Suprapubic skin (tissue), 3 donors: ENCODE results near the gene P4HB.
A peak's percentile ranks its signal among the peaks of the same experiment; 100 is the strongest.

Experiments
- CTCF ChIP-seq, 2 donors: fragments of 200-600 bp in 1 of 2; fragments of 450-650 bp in 1 of 2; sonication (generic) in 1 of 2; IDR thresholded peaks; one replicate each; pipeline ENCODE4 v1.5.1; 2016 to 2019; ENCODE audit warnings: antibody characterized with exemption in 2 of 2, mild to moderate bottlenecking in 1 of 2, moderate library complexity in 1 of 2
- EP300 ChIP-seq: sonication (generic); formaldehyde crosslinking; IDR thresholded peaks from one replicate; pipeline ENCODE4 v1.6.1; 2017; ENCODE audit warnings: antibody characterized with exemption

GRCh38 chr17:81871387-81872230 is 11.3 kb upstream of the P4HB start:
- peak in 1 of 2 donors; percentile 32 for TF ChIP-seq CTCF (IDR thresholded peaks at IDR 0.05)
- TF ChIP-seq EP300: no peak
